Fibroblast of skin of back (primary cell): Measurements from ENCODE around the gene STK16.
"Not testable (repeated sequence)": the region's sequence is repeated elsewhere in the genome, so short reads cannot be mapped to it uniquely, and the experiment has no call there.

Source experiments
- DNase-seq: peaks from one replicate; pipeline ENCODE4 v3.0.0-alpha.2; 2013

Gene STK16

DNA sequence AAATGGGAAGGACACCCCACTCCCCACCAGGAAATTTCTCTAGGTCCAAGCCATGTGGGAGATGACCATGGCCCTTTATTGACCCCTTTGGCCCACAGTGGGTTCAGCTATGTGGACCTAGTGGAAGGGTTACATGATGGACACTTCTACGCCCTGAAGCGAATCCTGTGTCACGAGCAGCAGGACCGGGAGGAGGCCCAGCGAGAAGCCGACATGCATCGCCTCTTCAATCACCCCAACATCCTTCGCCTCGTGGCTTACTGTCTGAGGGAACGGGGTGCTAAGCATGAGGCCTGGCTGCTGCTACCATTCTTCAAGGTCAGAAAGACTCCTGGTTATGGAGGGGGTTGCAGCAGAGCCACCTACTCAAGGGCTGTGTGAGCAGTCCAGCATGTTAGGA is 1.3 kb downstream of the STK16 start:
- DNase-seq, result no peak

DNA sequence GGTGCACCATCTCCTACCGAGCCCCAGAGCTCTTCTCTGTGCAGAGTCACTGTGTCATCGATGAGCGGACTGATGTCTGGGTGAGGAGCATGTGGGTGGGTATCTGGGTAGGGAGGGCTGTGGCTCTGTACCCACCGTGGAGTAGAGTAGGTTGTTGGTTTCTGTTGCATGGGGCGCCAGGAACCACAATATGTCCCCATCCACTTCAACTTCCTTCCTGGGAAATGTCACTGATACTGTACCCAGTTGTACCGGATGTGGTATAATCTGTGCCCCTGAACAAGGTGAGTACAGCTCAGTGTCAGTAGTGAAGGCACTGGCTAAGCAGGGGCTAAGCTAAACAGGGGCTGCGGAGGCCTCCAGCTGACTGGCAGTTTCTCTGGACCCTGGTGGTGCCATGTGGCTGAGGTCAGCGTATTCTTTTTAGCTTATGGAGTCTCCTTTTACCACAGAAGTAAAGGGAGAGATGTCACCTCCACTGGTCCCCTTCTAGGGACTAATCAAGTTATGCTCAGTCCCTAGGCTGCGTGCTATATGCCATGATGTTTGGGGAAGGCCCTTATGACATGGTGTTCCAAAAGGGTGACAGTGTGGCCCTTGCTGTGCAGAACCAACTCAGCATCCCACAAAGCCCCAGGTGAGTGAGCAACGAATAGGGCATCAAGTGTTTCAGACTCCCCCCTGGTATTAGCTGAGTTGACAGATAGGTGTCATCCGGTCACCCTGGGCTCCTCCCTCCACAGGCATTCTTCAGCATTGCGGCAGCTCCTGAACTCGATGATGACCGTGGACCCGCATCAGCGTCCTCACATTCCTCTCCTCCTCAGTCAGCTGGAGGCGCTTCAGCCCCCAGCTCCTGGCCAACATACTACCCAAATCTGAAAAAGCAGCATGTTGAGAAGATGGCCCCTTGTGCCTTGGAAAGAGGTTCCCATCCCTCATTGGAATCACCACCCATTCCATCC is 2.7 kb downstream of the STK16 start:
- DNase-seq, result no peak

DNA sequence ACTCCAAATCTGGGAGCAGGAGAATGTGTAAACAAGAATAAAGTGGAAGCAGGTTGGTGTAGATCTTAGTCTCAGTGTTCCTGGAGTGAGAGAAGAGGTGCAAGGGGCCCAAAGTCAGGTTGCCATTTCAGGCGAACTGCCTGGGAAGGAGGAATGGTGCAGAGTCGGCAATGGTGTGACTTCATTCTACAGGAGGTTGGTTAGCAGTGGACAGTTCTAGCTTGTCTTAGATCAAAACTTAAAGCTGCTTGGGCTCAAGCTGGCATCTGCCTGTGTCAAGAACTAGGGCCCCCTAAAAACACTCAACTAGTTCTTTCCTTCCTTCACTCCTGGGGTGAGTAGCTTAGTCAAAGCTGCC is 3.5 kb downstream of the STK16 start:
- DNase-seq, result no peak

DNA sequence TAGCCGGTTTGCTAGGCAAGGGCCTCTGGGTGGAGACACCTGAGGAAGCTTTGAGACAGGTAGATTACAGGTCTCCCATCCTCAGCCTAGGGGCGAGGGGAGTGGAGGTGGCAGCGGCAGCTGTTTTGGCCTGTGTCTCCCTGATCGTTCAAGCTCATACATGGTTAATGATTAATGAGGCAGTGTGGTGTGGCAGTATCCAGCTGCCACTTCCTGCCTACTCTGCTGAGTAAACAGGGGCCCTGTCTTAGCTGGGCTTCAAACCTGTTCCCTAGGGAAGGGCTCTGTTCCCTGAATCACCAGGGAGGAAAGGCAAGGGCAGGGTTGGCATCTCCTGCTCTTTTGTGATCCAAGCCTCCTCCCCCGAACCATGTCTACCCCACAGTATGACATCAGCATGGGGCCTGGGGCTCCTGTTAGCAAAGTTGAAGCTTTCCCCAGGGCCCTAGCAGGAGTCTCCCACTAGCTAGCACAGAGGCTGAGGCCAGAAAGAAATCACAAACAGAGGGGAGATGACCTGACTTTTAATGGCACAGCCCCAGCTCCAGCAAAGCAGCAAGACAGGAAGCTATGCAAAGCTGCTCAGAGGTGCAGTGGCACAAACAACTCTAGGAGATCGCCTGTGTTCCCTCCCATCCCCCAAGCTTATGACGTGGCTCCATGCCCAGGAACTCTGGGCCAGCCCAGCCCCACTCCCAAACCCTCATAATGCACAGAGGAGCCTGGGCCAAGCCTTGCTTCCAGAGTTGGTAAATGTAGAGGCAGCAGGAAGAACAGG is 4.1 kb downstream of the STK16 start:
- DNase-seq, result peak; percentile 86

DNA sequence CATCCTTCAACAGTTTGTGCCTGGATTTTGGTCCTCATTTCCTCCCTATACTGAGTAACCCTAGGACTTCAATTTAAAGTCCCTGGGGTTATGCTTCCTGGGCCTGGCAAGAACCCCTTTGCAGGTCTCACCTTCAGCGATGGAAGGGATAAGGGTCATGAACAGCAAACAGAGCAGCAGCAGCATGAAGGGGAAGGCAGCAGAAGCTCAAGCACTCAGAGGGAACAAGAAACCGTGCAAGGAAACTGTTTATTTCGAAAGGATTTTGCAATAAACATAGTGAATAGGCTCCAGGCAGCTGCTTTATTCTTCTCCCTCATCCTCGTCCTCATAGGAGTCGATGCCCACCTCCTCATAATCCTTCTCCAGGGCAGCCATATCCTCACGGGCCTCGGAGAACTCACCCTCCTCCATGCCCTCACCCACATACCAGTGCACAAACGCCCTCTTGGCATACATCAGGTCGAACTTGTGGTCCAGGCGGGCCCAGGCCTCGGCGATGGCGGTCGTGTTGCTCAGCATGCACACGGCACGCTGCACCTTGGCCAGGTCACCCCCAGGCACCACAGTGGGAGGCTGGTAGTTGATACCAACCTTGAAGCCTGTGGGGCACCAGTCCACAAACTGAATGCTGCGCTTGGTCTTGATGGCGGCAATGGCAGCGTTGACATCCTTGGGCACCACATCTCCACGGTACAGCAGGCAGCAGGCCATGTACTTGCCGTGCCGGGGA is 4.9 kb downstream of the STK16 start:
- no peak for DNase-seq

DNA sequence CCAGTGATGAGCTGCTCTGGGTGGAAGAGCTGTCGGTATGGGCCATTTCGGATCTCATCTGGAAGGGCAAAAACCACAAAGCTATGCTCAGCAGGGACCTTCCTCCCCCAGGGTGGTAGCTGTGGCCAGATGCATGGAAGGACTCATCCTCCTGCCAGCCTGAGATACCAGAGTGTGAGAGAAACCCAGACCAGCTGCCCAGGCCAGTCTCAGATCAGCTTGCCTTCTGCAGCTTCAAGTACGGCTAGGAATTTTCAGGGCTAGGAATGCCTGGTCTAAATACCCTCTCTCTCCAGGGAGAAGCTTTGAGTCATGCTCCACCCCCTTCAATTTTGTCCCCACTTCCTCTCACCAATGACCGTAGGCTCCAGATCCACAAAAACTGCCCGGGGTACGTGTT is 6.4 kb downstream of the STK16 start:
- DNase-seq, result peak; percentile 72

DNA sequence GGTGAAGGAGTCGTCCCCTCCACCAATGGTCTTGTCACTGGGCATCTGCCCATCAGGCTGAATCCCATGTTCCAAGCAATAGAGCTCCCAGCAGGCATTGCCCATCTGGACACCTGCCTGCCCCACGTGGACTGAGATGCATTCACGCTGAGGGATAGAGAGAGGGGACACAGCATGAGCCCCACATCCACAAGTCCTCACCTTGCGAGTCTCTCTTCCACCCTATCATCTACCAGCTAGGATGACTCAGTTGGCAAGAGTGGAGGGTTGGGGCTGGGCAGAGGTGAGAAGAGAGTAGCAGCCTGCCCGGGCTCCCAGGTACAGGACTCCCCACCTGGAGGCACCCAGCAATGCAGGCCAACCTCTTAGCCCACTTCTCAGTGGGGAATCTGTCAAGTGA is 6.8 kb downstream of the STK16 start:
- no peak for DNase-seq

DNA sequence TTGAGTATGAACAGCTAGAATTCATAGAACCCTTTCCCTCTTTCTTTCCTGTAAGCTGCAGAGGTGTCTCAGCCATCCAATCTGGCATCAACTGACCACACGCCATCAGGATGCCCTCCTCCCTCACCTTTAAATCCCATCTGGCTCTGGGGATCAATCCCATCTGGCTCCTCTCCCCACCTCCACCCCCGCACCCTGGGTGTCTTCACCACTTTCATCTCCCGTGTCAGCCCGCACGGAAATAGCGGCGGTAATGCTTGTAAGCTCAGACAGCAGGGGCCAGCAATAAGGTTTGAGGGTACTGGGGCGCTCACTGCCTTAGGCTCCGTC is 7.3 kb downstream of the STK16 start:
- no peak for DNase-seq

DNA sequence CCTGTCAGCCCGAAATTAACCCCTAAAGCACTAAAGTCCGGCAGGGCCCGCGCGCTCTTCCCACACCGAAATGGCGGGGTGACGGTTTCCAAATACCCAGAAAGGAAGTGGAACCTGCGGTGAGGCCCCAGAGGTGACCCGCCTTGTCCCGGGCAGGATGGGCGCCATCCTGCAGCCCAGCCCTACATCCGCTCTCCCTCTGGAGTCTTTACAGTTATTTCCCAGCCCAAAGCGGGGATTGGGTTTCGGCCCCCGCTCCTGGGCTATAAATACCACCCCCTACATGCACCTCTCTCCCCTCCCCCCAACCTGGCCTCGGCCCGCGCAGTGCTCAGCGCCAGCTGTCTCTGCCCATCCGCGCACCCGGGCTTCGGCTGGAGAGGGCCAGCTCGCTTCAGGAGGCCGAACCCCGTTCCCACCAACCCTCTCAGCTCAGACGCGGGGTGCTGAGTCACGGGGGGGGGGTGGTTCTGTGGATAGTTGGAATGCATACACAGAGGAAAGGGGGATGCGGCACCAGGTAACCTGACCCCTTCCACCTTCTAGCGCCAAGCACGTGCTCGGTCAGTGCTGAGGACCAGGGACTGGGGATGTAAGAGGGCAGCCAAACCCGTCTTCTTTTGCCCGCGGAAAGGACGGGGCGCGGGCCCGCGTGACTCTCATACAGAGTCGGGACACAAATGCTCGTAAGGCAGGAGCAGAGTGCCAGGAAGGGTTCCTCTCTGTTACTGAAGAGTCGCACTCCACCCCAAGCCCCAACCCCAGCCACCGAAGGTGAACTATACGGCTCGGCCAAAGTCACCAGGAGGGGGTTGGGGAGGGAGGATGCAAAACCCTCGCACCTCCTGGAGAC is 7.8 kb downstream of the STK16 start, which contains the start of gene TUBA4B:
Gene TUBA4B (plus strand): TSS at position 344 of the 853 bp plus-strand sequence. CDS start 165 bp downstream, at position 509.
- peak; percentile 7 for DNase-seq

DNA sequence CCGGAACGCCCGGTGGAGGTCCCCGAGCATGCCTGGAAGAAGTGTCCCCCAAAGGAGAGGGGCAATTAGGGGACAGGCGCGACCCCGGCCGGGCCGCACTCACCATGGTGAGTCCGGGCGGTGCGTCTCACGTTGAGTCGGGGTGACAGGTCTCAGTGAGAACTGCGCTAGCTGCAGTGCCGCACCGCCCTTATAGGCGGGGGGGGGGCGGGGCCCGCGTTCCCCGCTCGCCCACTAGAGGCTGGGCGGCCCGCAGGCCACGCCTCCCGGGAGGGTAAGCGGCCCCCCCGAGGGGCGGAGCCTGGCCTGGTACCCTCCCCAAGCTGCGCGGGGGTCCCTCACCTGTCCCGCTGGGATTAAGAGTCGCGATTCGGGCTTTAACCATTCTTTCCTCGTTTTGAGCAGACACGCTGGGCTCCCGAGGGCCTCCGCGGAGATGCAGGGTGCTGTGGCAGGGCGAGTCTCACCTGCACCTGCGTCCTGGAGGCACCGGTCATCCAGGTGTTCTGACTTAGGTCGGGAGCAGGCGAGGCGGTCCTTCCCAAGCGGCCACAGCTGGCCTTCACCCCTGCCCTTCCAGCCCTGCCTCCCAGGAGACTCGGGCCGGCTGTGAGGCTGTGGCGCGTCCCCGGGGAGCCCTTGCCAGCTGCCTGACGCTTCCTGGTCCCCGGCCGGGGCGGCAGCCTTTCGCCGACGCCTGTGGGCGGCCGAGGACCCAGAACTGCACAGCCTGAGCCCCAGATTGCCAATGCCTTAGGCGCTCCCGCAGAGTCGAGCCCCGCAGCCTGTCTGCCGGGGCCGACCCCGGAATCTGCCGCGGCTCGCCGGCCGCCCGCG is 8.7 kb downstream of the STK16 start, which contains the start of gene TUBA4A:
Gene TUBA4A (minus strand): TSS at position 166 of the 837 bp plus-strand sequence. CDS start 60 bp downstream, at position 106.
- DNase-seq, result peak; percentile 59

DNA sequence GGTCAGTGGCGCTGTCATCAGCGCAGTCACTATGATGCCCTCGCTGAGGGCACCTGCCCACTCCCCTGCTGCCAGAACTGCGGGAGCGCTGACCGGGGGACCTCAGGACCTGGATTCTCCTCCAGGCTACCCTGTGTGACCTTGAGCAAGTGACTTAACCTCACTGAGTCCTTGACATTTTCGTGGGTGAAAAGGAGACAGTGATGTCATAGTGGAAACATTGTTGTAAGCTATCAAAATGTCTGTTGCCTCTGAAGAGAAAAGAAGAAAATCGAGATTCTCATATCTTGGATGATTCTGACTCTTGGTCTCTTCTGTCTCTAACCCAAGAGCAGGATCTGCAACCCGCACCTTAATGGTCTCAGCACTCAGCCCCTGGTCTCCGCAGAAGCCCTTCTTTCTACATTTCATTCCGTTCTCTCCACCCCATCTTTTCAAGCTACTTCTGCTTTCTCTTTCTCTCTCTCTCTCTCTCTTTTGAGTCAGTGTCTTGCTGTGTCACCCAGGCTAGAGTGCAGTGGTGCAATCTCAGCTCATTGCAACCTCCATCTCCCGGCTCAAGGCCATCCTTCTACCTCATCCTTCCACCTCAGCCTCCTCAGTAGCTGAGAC is 9.4 kb downstream of the STK16 start:
- DNase-seq, result no peak

DNA sequence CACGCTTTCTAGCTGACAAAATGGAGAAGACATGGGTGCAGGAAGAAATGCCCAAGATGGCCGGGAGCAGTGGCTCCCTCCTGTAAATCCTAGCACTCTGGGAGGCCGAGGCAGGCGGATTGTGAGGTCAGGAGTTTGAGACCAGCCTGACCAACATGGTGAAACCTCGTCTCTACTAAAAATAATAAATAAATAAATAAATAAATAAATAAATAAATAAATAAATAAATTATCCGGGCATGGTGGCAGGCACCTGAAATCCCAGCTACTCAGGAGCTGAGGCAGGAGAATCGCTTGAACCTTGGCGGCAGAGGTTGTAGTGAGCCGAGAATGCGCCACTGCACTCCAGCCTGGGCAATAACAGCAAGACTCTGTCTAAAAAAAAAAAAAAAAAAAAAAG is 13.7 kb downstream of the STK16 start:
- DNase-seq, result not testable (repeated sequence)

DNA sequence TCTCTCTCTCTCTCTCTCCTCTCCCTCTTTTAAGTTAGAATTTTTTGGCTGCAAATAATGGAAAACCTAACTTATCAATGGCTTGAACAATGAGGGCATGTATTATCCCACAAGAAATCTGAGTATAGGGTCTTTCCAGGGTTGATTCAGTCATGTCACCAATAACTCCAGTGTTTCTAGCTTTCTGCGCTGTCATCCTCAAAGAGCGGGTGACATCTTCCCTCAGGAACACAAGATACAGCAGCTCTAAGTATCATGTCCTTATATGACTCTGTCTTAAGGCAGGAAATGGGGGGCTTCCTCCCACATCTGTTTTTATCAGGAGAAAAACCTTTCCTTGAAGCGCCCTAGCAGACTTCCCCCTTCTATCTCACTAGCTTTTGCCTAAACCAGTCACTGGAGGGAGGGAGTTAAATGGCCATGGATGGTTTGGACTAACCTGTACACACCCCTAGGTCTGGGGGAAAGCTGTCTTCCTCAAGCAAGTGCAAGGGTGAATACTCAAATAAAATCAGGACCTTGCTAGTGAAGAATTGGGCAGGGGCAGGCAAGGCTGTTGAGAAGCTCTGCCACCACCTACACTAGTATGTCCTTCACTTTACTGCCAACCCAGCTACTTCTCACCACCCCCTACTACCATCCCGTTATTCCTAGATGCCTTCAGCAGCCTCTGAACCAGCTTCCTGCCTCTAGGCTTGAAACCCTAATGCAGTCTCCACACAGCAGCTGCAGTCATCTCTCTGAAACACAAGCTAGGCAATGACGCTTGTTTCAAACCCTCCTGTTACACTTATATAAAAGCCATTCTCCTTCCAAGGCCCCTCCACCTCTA is 16.0 kb downstream of the STK16 start:
- DNase-seq, result no peak

DNA sequence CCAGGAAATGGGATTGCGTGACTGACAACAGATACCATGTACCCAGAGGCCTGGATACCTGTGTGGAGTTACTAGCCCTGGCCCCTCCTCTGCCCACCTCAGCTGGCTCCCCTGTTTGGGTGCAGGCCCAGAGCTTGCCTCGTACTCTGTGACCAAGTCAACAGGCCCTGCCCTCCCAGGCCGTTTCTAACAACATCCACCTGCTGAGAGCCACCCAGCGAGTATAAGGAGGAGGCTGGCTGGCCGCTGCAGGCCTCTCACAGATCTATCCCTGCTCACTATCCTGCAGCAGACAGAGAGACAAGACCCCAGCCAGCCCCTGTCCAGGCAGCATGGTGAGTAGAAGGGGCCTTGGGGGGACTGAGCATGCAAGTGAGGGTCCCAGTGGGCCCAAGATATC is 21.0 kb downstream of the STK16 start:
- DNase-seq, result no peak

DNA sequence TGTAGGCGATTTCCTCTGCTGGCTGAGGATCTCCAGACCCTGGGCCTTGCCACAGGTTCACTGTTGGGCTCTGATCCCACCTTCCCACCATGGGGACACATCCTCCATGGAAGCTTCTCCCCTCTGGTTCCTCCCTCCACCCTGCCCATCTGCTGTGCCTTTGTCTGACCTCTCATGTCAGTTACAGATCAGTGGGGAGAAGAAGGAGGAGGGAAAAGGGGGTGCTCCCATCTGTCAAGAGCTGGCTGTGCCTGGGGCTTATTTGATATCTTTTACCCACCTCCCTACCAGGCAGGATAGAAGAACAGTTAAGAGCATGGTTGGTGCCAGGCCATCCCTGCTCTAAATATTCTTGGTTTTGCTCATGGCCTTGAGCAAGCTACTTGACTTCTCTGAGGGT is 21.6 kb downstream of the STK16 start:
- no peak for DNase-seq

DNA sequence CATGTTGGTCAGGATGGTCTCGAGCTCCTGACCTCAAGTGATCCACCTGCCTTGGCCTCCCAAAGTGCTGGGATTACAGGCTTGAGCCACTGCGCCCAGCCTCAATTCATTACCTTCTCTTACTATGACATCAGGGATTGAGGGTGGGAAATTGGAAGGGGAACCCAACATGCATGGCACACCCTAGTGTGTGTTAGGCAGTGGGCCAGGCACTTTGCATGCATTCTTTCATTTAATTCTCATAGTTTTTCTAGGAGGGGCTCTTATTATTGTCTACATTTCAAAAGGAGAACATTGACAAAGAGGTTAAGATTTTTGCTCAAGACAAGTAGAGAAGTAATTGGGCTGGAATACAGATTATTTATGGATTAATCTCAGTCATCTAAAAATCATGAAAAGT is 23.0 kb downstream of the STK16 start:
- DNase-seq, result no peak

DNA sequence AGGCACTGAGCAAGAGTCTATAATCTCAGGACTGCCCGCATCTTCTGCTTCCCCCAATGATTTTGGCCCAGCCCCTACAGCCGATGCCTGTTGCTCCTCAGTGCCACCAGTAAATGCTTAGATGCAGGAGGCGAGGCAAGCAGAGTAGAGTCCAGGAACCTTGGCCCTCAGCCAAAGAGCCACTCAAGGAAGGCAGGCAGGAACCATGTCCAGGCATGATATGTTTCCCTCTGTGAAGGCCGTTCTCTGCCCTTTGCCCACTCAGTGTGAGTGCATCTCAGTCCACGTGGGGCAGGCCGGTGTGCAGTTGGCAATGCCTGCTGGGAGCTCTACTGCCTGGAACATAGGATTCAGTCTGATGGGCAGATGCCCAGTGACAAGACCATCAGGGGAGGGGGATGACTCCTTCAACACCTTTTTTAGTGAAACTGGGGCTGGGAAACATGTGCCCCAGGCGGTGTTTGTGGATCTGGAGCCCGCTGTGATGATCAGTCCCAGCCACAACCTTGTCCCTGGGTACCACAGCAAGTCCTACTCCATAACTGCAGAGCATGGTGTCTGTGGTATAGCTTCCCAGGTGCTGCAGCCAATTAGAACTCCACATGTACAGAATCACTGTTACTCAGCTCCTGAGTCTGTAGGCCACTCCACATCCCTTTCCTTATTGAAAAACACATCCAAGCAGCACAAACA is 24.2 kb downstream of the STK16 start:
- DNase-seq, result no peak

DNA sequence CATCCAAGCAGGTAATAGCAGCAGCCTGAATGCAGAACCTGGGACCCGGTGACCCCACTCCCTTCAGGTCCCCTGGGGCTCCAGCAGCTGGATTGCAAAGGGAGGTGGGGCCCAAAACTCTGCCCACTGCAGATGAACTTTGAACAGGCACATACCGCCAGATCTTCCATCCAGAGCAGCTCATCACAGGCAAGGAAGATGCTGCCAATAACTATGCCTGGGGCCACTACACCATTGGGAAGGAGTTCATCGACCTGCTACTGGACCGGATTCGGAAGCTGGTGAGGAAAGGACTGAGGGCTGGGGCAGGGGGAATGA is 24.7 kb downstream of the STK16 start:
- no peak for DNase-seq

DNA sequence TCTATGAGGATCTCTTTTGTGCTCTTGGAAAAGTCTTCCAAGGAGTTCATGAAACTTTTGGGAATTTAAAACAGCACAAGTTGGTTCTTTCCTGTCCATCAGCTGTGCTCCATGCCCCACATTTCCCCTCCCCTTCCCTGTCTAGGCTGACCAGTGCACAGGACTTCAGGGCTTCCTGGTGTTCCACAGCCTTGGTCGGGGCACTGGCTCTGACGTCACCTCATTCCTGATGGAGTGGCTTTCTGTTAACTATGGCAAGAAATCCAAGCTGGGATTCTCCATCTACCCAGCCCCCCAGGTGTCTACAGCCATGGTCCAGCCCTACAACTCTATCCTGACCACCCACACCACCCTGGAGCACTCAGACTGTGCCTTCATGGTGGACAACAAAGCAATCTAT is 25.7 kb downstream of the STK16 start:
- DNase-seq, result no peak
